ENCODE measurements around the gene CLN6. TPM values are rescaled to one million over a fixed set of nuclear protein-coding genes. Genes with fewer than 3 reads are reported as not detected.

CLN6 gene
- total RNA-seq, 1 donor from 2014 or later: 24.4 TPM

- Histone ChIP-seq H3K27me3 (no peaks in the 10 kb centered on the region), H3K27ac (no peak overlapping the region), H3K9me3 (ENCODE audit: low read depth) (no peaks in the 10 kb centered on the region), H3K36me3 (no peaks in the 10 kb centered on the region), H4K20me1 (ENCODE audit: low read depth) (no peaks in the 10 kb centered on the region), H3K79me2 (ENCODE audit: low read depth) (peaks cover 78% of the 10 kb centered on the region), H3K4me3 (no peak overlapping the region), H3K4me1 (no peaks in the 10 kb centered on the region), H2AFZ (replicated peaks) (no peak overlapping the region), H3F3A (ENCODE audit: low read depth) (no peaks in the 10 kb centered on the region), H3K9ac (no peak overlapping the region), H3K4me2 (no peak overlapping the region)
- Mint-ChIP-seq H3K4me3 (no peak overlapping the region), H3K27me3 (ENCODE audit: insufficient read depth, low read depth) (peaks cover 2% of the 10 kb centered on the region), H3K36me3 (peaks cover 31% of the 10 kb centered on the region), H3K9me3 (peaks cover 8% of the 10 kb centered on the region), H3K4me1 (peaks cover 9% of the 10 kb centered on the region), H3K27ac (no peak overlapping the region)
- no peak for DNase-seq (ENCODE audit: low spot score)
- TF ChIP-seq CTCF (IDR thresholded peaks at IDR 0.05): no peak
- TF ChIP-seq EZH2 (IDR thresholded peaks at IDR 0.05): no peak
- no peak for TF ChIP-seq EZH2phosphoT487 (IDR thresholded peaks at IDR 0.05)
These were observed 8.6 kb downstream of the CLN6 start for GRCh38 chr15:68220967-68221366.

DNA sequence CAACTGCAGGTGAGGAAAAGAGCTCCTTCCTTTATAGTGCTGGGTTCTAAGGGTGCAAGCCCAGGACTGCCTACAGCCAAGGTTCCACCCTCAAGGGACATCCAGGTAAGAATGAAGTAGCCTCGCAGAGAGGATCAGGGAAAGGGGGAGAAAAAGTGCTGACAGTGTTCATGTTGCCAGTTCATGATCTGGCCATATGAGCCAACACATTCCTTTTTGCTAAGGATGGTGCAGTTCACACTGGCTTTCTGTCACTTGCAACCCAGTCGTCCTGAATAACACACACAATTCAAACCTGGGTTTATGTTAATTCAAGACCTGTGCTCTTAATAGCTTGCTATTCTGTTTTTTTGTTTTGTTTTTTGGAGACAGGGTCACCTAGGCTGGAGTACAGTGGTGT lies 9.0 kb downstream of the CLN6 start:
- Histone ChIP-seq H3K4me3 (no peak overlapping the region), H3K36me3 (no peaks in the 10 kb centered on the region), H4K20me1 (ENCODE audit: low read depth) (no peaks in the 10 kb centered on the region), H2AFZ (replicated peaks) (no peak overlapping the region), H3K9me3 (ENCODE audit: low read depth) (no peaks in the 10 kb centered on the region), H3K27me3 (no peaks in the 10 kb centered on the region), H3K4me1 (no peaks in the 10 kb centered on the region), H3K27ac (no peak overlapping the region), H3F3A (ENCODE audit: low read depth) (no peaks in the 10 kb centered on the region), H3K79me2 (ENCODE audit: low read depth) (peaks cover 76% of the 10 kb centered on the region), H3K4me2 (no peak overlapping the region), H3K9ac (no peak overlapping the region)
- Mint-ChIP-seq H3K4me3 (no peak overlapping the region), H3K9me3 (peaks cover 8% of the 10 kb centered on the region), H3K27ac (no peak overlapping the region), H3K4me1 (peaks cover 9% of the 10 kb centered on the region), H3K36me3 (peaks cover 31% of the 10 kb centered on the region), H3K27me3 (ENCODE audit: insufficient read depth, low read depth) (peaks cover 2% of the 10 kb centered on the region)
- TF ChIP-seq EZH2 (IDR thresholded peaks at IDR 0.05) (no peak), EZH2phosphoT487 (IDR thresholded peaks at IDR 0.05) (no peak), CTCF (IDR thresholded peaks at IDR 0.05) (no peak)
- DNase-seq (ENCODE audit: low spot score): no peak

DNA sequence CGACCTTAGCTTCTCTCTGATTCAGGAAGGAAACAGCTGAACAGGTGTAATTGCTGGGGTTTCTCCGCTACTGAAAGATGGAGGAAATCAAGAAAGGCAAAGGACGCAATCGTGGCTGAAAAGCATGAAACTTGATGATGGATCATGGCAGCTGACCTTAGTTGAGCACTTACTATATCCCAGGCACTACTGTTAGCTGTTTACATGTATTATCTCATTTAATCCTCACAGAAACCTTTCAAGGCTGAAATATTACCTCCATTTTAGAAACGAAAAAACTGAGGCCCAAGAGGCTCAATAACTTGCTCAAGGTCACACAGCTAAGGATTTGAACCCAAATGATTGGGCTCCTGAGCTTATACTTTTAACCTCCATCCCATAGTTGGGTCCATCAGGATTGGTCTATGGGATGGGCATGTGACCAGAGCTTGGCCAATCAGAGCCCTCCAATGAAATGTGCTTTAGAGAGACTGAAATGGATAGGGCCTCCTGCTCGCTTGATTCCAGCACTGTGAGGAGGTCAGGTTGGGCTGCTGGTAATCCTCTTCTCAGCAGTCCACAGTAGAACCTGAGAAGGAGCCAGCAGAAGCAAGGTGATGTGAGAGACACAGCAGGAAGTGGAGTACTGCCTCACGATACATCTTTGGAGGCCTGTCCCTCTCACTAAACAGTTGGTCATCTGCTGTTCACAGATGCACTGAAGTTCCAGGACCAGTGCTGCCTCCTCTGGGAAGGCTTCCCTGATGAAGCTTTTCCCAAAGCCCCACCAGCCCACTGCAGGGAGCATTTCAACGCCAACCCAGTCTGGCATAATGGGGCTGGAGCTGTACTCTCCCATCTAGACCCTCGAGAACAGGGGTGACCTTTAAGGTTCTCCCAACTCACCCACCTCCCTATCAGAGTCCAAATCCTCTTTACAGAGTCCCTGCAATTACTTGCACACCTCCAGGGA lies 10.4 kb downstream of the CLN6 start:
- Histone ChIP-seq H4K20me1 (ENCODE audit: low read depth) (peaks cover 2% of the 10 kb centered on the region), H3K27ac (no peak overlapping the region), H3K27me3 (no peaks in the 10 kb centered on the region), H3K36me3 (no peaks in the 10 kb centered on the region), H3K4me3 (no peak overlapping the region), H3K9me3 (ENCODE audit: low read depth) (no peaks in the 10 kb centered on the region), H3K4me1 (no peaks in the 10 kb centered on the region), H3K4me2 (no peak overlapping the region), H3F3A (ENCODE audit: low read depth) (no peaks in the 10 kb centered on the region), H2AFZ (replicated peaks) (no peak overlapping the region), H3K9ac (no peak overlapping the region), H3K79me2 (ENCODE audit: low read depth) (peaks cover 76% of the 10 kb centered on the region)
- no peak for DNase-seq (ENCODE audit: low spot score)
- Mint-ChIP-seq H3K27me3 (ENCODE audit: insufficient read depth, low read depth) (peaks cover 2% of the 10 kb centered on the region), H3K9me3 (peaks cover 8% of the 10 kb centered on the region), H3K27ac (no peak overlapping the region), H3K4me1 (peaks cover 3% of the 10 kb centered on the region), H3K4me3 (no peak overlapping the region), H3K36me3 (peaks cover 29% of the 10 kb centered on the region)
- TF ChIP-seq EZH2phosphoT487 (IDR thresholded peaks at IDR 0.05): no peak
- TF ChIP-seq CTCF (IDR thresholded peaks at IDR 0.05): no peak
- TF ChIP-seq EZH2 (IDR thresholded peaks at IDR 0.05): no peak
